Fibroblast of mammary gland (primary cell): ENCODE data around the gene CADM1.
A peak's percentile ranks its signal among the peaks of the same experiment; 100 is the strongest.

Experiments used
- DNase-seq: peaks from one replicate; pipeline ENCODE4 v3.0.0-alpha.2; 2010; ENCODE audit warnings: low read depth
- H3K4me3 ChIP-seq: 2 replicates; pipeline ENCODE4 v1.5.1; 2011; ENCODE audit warnings: low read depth, mild to moderate bottlenecking, low read length, moderate library complexity; ENCODE audit not compliant: control insufficient read depth
- TF ChIP-seq, protein P1 (sequence below): conservative IDR thresholded peaks from 2 replicates; pipeline ENCODE4 v1.5.1; 2011; ENCODE audit warnings: low read depth, low read length, inconsistent platforms; ENCODE audit not compliant: control insufficient read depth, insufficient read depth

CADM1 gene

DNA sequence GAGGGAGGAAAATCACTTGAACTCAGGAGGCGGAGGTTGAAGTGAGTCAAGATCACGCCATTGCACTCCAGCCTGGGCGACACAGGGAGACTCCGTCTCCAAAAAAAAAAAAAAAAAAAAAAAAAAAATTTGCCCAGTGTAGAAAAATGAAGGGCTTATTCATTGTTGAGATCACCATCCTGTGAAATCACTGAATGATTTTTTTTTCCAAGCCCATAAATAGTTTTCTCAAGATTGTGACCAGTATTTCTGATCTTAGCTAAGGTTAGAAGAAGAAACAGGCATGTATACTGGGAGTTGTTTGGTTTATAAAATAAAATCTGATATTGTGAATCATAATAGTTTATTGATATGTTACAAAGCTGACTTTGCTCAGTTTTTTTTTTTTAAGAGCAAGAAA lies 269.4 kb downstream of the CADM1 start:
- DNase-seq: no peak
- TF ChIP-seq, protein P1, sequence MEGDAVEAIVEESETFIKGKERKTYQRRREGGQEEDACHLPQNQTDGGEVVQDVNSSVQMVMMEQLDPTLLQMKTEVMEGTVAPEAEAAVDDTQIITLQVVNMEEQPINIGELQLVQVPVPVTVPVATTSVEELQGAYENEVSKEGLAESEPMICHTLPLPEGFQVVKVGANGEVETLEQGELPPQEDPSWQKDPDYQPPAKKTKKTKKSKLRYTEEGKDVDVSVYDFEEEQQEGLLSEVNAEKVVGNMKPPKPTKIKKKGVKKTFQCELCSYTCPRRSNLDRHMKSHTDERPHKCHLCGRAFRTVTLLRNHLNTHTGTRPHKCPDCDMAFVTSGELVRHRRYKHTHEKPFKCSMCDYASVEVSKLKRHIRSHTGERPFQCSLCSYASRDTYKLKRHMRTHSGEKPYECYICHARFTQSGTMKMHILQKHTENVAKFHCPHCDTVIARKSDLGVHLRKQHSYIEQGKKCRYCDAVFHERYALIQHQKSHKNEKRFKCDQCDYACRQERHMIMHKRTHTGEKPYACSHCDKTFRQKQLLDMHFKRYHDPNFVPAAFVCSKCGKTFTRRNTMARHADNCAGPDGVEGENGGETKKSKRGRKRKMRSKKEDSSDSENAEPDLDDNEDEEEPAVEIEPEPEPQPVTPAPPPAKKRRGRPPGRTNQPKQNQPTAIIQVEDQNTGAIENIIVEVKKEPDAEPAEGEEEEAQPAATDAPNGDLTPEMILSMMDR: no peak
- H3K4me3 ChIP-seq: no peak overlapping the region

DNA sequence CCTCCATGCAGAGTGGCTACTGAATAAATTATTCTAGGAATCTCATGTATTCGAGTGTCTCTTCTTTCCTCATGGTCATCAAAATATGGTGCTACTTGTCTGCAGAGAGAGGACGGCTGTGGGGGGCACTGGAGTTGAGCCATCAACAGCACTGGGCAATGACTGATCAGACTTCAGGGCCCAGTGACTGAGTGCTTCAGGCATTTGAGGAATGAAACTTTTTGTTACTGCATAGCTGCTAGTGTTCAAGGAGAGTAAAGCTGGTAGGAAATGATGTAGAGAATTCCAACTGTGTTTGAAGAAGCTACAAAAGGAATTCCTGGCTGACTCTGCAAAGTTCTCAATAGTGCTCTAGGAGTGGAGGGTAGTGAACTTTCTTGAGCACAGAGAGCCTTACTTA lies 277.7 kb downstream of the CADM1 start:
- H3K4me3 ChIP-seq: no peak overlapping the region
- TF ChIP-seq, protein P1: no peak
- no peak for DNase-seq

DNA sequence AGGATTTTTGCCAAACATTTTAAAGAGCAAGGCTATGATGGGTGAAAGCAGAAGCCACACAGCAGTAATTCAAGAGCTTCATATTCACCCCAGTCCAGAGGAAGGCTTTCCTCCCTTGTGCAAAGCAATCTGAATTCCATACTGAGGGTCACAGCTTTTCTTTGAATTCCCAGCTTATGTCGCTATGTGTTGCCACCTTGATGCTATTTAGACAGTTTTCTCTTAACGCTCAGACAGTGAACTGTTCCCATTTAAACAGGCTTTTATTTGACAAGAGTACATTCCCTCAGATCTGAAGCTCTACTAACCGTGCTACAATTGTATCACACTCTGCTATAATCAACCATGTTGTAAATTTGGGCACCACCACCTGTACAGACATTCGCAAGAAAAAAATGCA lies 279.7 kb downstream of the CADM1 start:
- TF ChIP-seq, protein P1: no peak
- H3K4me3 ChIP-seq: no peak overlapping the region

DNA sequence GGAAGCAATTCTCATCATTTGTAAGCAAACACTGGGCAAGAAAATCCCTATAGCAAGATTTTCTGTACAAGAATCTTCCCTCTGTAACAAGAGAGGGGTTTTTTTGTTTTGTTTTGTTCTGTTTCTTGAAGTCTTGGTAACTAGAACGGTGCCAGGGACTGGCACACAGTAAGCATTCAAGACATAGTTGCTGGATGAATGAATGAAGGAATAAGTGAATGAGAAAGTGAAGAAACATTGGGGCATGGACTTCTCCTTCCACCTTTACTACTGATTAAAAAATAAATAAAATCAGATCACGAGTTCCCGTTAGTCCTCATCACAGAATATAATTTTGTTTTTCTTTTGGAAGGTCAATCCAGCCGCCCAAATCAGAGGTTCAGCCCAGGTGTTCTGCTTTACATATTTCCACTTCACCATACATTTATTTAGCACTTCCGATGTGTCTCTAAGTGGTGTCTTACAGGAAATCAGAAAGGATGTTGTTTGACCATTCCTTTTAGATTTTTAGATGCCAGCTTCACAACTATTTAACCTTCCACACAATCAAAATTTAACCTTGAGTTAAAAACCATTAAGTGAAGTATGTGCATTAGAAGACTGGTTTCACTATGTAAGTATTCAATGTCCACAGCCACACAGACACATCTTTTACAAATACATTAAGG lies 281.2 kb downstream of the CADM1 start:
- no peak overlapping the region for H3K4me3 ChIP-seq
- TF ChIP-seq, protein P1: no peak
- no peak for DNase-seq

More for the DNA sequence above, 279.7 kb downstream of the CADM1 start:
- no peak for DNase-seq

DNA sequence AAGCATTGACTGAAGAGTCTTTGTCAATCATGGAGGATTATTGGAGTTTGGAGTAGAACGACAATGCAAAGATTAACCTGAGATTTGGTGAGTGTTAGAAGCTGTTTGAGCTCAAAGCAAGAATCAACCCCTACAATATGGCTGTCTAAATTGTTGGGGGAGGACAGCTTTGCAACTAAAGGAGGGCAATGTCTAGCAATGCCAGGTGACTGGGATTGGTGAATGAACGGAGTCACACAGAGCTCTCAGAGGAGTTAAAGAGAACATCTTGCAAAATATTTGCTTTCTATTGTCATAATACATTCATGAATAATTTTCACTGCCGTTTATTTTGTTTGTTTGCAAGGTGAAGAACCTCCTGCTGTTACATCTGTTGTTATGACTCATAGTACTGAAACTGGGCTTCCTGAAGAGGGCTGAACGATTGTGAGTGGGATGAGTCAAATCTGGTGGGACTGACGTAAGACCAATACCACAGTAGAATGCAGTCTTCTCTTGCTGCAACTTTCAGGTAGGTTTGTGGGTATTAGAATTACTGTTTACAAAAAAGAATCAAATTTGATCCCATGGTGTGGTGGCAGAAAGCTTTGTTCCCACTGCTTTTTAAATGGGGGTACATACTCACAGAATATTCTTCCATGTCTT lies 281.9 kb downstream of the CADM1 start:
- H3K4me3 ChIP-seq: no peak overlapping the region
- peak; percentile 46 for DNase-seq
- TF ChIP-seq, protein P1: no peak

DNA sequence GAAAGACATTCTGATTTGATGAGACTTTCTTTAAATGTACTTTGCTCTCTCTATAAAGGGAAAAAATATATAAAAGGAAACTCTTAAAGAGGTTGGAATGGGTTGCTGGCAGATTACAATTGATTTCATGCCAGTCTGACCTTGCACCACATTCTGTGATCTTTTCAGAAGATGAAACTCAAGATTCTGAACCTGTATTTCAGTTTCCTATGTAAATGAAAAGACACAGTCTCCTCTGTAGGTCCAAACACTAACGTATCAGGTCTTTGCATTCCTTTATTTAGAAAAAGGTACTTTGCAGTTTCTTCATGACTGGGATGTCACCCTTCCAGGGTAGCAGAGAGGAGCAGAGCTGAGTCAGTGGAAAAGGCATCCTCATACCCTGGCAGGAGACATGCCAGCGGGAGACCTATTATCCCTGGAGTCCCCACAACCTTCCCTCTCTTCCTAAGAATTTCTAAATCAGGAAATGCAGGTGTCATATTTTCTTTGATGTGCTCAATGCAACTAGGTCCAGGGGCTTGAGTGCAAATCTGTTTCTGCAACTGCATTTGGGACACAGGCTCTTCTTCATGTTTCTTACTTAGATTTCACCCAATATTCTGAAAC lies 282.6 kb downstream of the CADM1 start:
- H3K4me3 ChIP-seq: no peak overlapping the region
- TF ChIP-seq, protein P1: no peak
- no peak for DNase-seq
